H1 (cell line): ENCODE results near the gene PODN. TPM values are rescaled to one million over a fixed set of nuclear protein-coding genes. Genes with fewer than 3 reads are reported as not detected.

Experiments used
- CTCF ChIA-PET: fragments of 300-600 bp; sonication (Branson Sonifier 250); formaldehyde crosslinking; loops from one replicate; lab custom pipeline; 2021; ENCODE audit not compliant: partially characterized antibody; lab: Charles Lee
- POLR2A ChIA-PET: fragments of 300-600 bp; sonication (Branson Sonifier 250); formaldehyde crosslinking; loops from one replicate; lab custom pipeline; 2021; ENCODE audit warnings: inconsistent platforms; ENCODE audit not compliant: partially characterized antibody; lab: Charles Lee
- DNase-seq, 2 experiments: peaks; one replicate each; pipeline versions ENCODE4 v3.0.0 to v3.0.0-alpha.2; 2010 to 2022; ENCODE audit warnings: low spot score in 2 of 2, low read depth in 1 of 2, mixed read lengths in 1 of 2
- FAIRE-seq: peaks from 2 replicates; lab custom pipeline; 2011; peaks lifted over from hg19 to GRCh38; lab: Jason Lieb, UNC
- H2AFZ ChIP-seq: 2 replicates; pipeline ENCODE4 v1.8.1; 2012; ENCODE audit warnings: low read length, inconsistent platforms
- H2AK5ac ChIP-seq: 2 replicates; pipeline ENCODE4 v1.6.1; 2013; ENCODE audit warnings: low read depth, low read length
- H2BK120ac ChIP-seq: replicated peaks from 2 replicates; pipeline ENCODE3; 2013; ENCODE audit warnings: low read depth, low read length, inconsistent platforms
- H2BK12ac ChIP-seq: 2 replicates; pipeline ENCODE4 v1.6.1; 2013; ENCODE audit warnings: low read depth, low read length
- H2BK15ac ChIP-seq: 2 replicates; pipeline ENCODE4 v1.6.1; 2013; ENCODE audit warnings: low read length
- H2BK20ac ChIP-seq: 2 replicates; pipeline ENCODE4 v1.6.1; 2013; ENCODE audit warnings: low read length
- H2BK5ac ChIP-seq: 2 replicates; pipeline ENCODE4 v1.6.1; 2013; ENCODE audit warnings: low read depth, low read length
- H3K14ac ChIP-seq: 2 replicates; pipeline ENCODE4 v1.6.1; 2013; ENCODE audit warnings: inconsistent platforms; ENCODE audit not compliant: insufficient read length
- H3K18ac ChIP-seq: 2 replicates; pipeline ENCODE4 v1.6.1; 2013; ENCODE audit warnings: low read length; ENCODE audit errors: extremely low read depth
- H3K23ac ChIP-seq: 2 replicates; pipeline ENCODE4 v1.6.1; 2013; ENCODE audit warnings: inconsistent platforms; ENCODE audit not compliant: insufficient read length
- H3K23me2 ChIP-seq: 2 replicates; pipeline ENCODE4 v1.6.1; 2013; ENCODE audit warnings: low read depth, low read length
- H3K27ac ChIP-seq: 2 replicates; pipeline ENCODE4 v1.6.1; 2011; ENCODE audit warnings: low read depth, low read length, inconsistent platforms
- H3K27me3 ChIP-seq, 4 experiments: replicated peaks in 1 of 4; 1 replicate in 1 of 4; 2 replicates in 3 of 4; pipeline versions ENCODE4 v1.6.1 to v1.8.1; 2011 to 2013; ENCODE audit warnings: low read length in 3 of 4, mild to moderate bottlenecking in 3 of 4, inconsistent platforms in 2 of 4, mixed read lengths in 2 of 4, moderate library complexity in 1 of 4; ENCODE audit not compliant: control insufficient read depth in 3 of 4, insufficient read depth in 3 of 4; ENCODE audit errors: extremely low read depth in 1 of 4
- H3K36me3 ChIP-seq, 4 experiments: 2 replicates each; pipeline versions ENCODE4 v1.6.1 to v1.8.1; 2011 to 2013; ENCODE audit warnings: mild to moderate bottlenecking in 4 of 4, low read length in 3 of 4, moderate library complexity in 2 of 4, control low read depth in 1 of 4, inconsistent platforms in 1 of 4; ENCODE audit not compliant: insufficient read depth in 4 of 4, control insufficient read depth in 2 of 4
- H3K4ac ChIP-seq: replicated peaks from 2 replicates; pipeline ENCODE3; 2013; ENCODE audit warnings: low read length, low read depth, mixed read lengths, inconsistent platforms; ENCODE audit not compliant: insufficient read length
- H3K4me1 ChIP-seq, 4 experiments: replicated peaks in 1 of 4; 1 replicate in 1 of 4; 2 replicates in 3 of 4; pipeline versions ENCODE4 v1.6.1 to v1.8.1; 2011 to 2013; ENCODE audit warnings: low read length in 3 of 4, inconsistent platforms in 2 of 4, mixed read lengths in 1 of 4; ENCODE audit not compliant: insufficient read depth in 4 of 4, control insufficient read depth in 3 of 4
- H3K4me2 ChIP-seq, 2 experiments: 2 replicates each; pipeline versions ENCODE4 v1.6.1 to v1.8.1; 2011 to 2013; ENCODE audit warnings: low read depth in 2 of 2, low read length in 2 of 2, control low read depth in 1 of 2, inconsistent platforms in 1 of 2, mild to moderate bottlenecking in 1 of 2; ENCODE audit not compliant: insufficient read depth in 1 of 2
- H3K4me3 ChIP-seq, 4 experiments: fragments of 200-600, 300-600 bp in 1 of 4; sonication (generic), shearing (Covaris generic), sonication (Bioruptor Twin) in 1 of 4; 2 replicates each; pipeline versions ENCODE4 v1.5.1 to v1.8.1; 2011 to 2016; ENCODE audit warnings: low read length in 4 of 4, low read depth in 3 of 4, control low read depth in 2 of 4, inconsistent platforms in 2 of 4, mild to moderate bottlenecking in 2 of 4, mixed read lengths in 1 of 4, moderate library complexity in 1 of 4; ENCODE audit not compliant: insufficient read depth in 2 of 4; ENCODE audit errors: extremely low read depth in 1 of 4
- H3K56ac ChIP-seq: replicated peaks from 2 replicates; pipeline ENCODE3; 2013; ENCODE audit warnings: low read depth, mild to moderate bottlenecking, mixed read lengths, low read length, inconsistent platforms; ENCODE audit not compliant: insufficient read length
- H3K79me1 ChIP-seq: 2 replicates; pipeline ENCODE4 v1.6.1; 2013; ENCODE audit warnings: low read depth, low read length, control low read depth
- H3K79me2 ChIP-seq, 2 experiments: 2 replicates each; pipeline versions ENCODE4 v1.6.1 to v1.8.1; 2012 to 2013; ENCODE audit warnings: low read length in 2 of 2, mild to moderate bottlenecking in 2 of 2, inconsistent platforms in 1 of 2; ENCODE audit not compliant: insufficient read depth in 2 of 2, control insufficient read depth in 1 of 2
- H3K9ac ChIP-seq, 4 experiments: replicated peaks in 1 of 4; 1 replicate in 1 of 4; 2 replicates in 3 of 4; pipeline versions ENCODE4 v1.6.1 to v1.8.1; 2011 to 2013; ENCODE audit warnings: low read depth in 3 of 4, low read length in 3 of 4, control low read depth in 2 of 4, mild to moderate bottlenecking in 2 of 4, moderate library complexity in 2 of 4, inconsistent platforms in 1 of 4; ENCODE audit errors: extremely low read depth in 1 of 4
- H3K9me3 ChIP-seq, 2 experiments: 2 replicates each; pipeline versions ENCODE4 v1.6.1 to v1.8.1; 2012 to 2013; ENCODE audit warnings: mild to moderate bottlenecking in 2 of 2, moderate library complexity in 2 of 2, control low read depth in 1 of 2, inconsistent platforms in 1 of 2, low read depth in 1 of 2, low read length in 1 of 2, mixed read lengths in 1 of 2; ENCODE audit not compliant: insufficient read depth in 2 of 2
- H4K20me1 ChIP-seq, 2 experiments: replicated peaks in 1 of 2; 2 replicates each; pipeline versions ENCODE3 to v1.8.1; 2011 to 2013; ENCODE audit warnings: inconsistent platforms in 2 of 2, low read length in 2 of 2, mild to moderate bottlenecking in 1 of 2; ENCODE audit not compliant: insufficient read depth in 2 of 2, control insufficient read depth in 1 of 2
- H4K5ac ChIP-seq: 2 replicates; pipeline ENCODE4 v1.6.1; 2013; ENCODE audit warnings: low read length, low read depth, mixed read lengths, inconsistent platforms; ENCODE audit not compliant: insufficient read length
- H4K8ac ChIP-seq: 2 replicates; pipeline ENCODE4 v1.8.0; 2013; ENCODE audit warnings: mild to moderate bottlenecking, moderate library complexity, low read length, inconsistent platforms; ENCODE audit not compliant: insufficient read depth; ENCODE audit errors: extremely low read depth
- H4K91ac ChIP-seq: replicated peaks from 2 replicates; pipeline ENCODE3; 2013; ENCODE audit warnings: low read length, mixed read lengths, inconsistent platforms; ENCODE audit not compliant: insufficient read length
- KDM1A ChIP-seq: fragments of 200-600, 300-600 bp; sonication (generic); IDR thresholded peaks from 2 replicates; pipeline ENCODE4 v1.7.1; 2016; ENCODE audit warnings: mild to moderate bottlenecking, low read length, borderline replicate concordance
- KDM4A ChIP-seq: IDR thresholded peaks from one replicate; pipeline ENCODE4 v1.7.1; 2012; ENCODE audit warnings: low read depth, mild to moderate bottlenecking, moderate library complexity, low read length, inconsistent platforms; ENCODE audit not compliant: severe bottlenecking
- RBBP5 ChIP-seq: IDR thresholded peaks from 2 replicates; pipeline ENCODE4 v1.7.1; 2012; ENCODE audit warnings: low read depth, mild to moderate bottlenecking, inconsistent platforms, low read length, moderate library complexity, borderline replicate concordance
- RFX5 ChIP-seq: IDR thresholded peaks from 2 replicates; pipeline ENCODE4 v1.6.1; 2011; ENCODE audit warnings: low read depth, low read length, improper control_type of control experiment, borderline replicate concordance
- RNF2 ChIP-seq: fragments of 200-900, 300-1000 bp; sonication (generic); IDR thresholded peaks from 2 replicates; pipeline ENCODE4 v1.7.1; 2016; ENCODE audit warnings: borderline replicate concordance, low read depth, mild to moderate bottlenecking, antibody characterized with exemption, low read length; ENCODE audit not compliant: poor library complexity, severe bottlenecking; ENCODE audit errors: missing control alignments
- RXRA ChIP-seq: IDR thresholded peaks from 2 replicates; pipeline ENCODE4 v1.6.1; 2011; ENCODE audit warnings: low read depth, mild to moderate bottlenecking, low read length, moderate library complexity; ENCODE audit not compliant: insufficient read depth
- TAF1 ChIP-seq: IDR thresholded peaks from 2 replicates; pipeline ENCODE4 v1.6.1; 2011; ENCODE audit warnings: mild to moderate bottlenecking, low read depth, low read length
- USF2 ChIP-seq: IDR thresholded peaks from 2 replicates; pipeline ENCODE4 v1.6.1; 2011; ENCODE audit warnings: low read length, improper control_type of control experiment
- YY1 ChIP-seq: IDR thresholded peaks from 2 replicates; pipeline ENCODE4 v1.6.1; 2011; ENCODE audit warnings: low read depth, mild to moderate bottlenecking, low read length
- WGBS, 2 experiments: shearing (Covaris generic) in 1 of 2; methylation state at CpG; one replicate each; pipeline versions ENCODE4 v1.1.6 to v1.1.7; 2013 to 2015; ENCODE audit warnings: low lambda C conversion rate in 2 of 2, mixed read lengths in 2 of 2, inconsistent platforms in 1 of 2, low coverage in 1 of 2, missing lambda C conversion rate in 1 of 2; ENCODE audit not compliant: insufficient replicate concordance in 2 of 2, insufficient coverage in 1 of 2, insufficient read length in 1 of 2; ENCODE audit errors: extremely low coverage in 1 of 2, missing lambda C conversion rate in 1 of 2; 5-methylcytosine and 5-hydroxymethylcytosine counted together
- polyA plus RNA-seq, 7 experiments: library from polyadenylated mRNA; depleted of rRNA in 3 of 7; stranded (reverse) in 5 of 7; unstranded in 2 of 7; fragments of >200 nt in 5 of 7; fragments of 200-250 nt in 2 of 7; gene quantifications; 1 replicate in 5 of 7; 2 replicates in 1 of 7; 4 replicates in 1 of 7; pipeline versions ENCODE4 v1.2.1 to v1.2.3, GENCODE V29; 2011 to 2013; ENCODE audit warnings: missing spikeins in 2 of 7, mixed read lengths in 2 of 7
- total RNA-seq: library from RNA; stranded (reverse); fragmentation: NEBNext Ultra II Directional; extraction: Animal tissue kit (Norgen Biotek cat#: 25700); gene quantifications from 2 replicates; pipeline ENCODE4 v1.2.1, GENCODE V29; 2021

PODN gene
- total and polyA plus RNA-seq, 2 of the 8 experiments (the other 6 are each of a cell fraction or from before 2014, with no cell fraction given) = 0.11 to 0.17 TPM

- H3K4ac ChIP-seq = no peak overlapping the region
- H3K27me3 ChIP-seq = no peaks in the 10 kb centered on the region; a peak in 2 of 7 replicates
- H4K91ac ChIP-seq = peak overlapping the region; percentile 10
- no peaks in the 10 kb centered on the region for H3K79me2 ChIP-seq
- H4K20me1 ChIP-seq = no peaks in the 10 kb centered on the region
- H4K5ac ChIP-seq = no peak overlapping the region
- H3K18ac ChIP-seq = no peak overlapping the region; the same call in 1 of the 2 replicates
- WGBS, 2 experiments = 78% methylated on average over 10 of the region's 10 CpGs; no CpG with 5 or more reads in 1 of the 2 experiments
- no peak overlapping the region for H2AK5ac ChIP-seq
- TF ChIP-seq RNF2 (no peak), RFX5 (no peak), RXRA (no peak), RBBP5 (no peak), KDM1A (no peak), USF2 (no peak), YY1 (no peak), TAF1 (no peak), KDM4A (no peak)
- FAIRE-seq (no peak), DNase-seq (no peak)
- no peaks in the 10 kb centered on the region for H3K9me3 ChIP-seq
- no peak overlapping the region for H3K56ac ChIP-seq
- peak overlapping the region; percentile 95; the same call in 1 of the 2 replicates for H2BK15ac ChIP-seq
- no peak overlapping the region for H2BK120ac ChIP-seq
- ChIA-PET CTCF (interaction anchor here (1.0 to 2.5 kb wide), 6 partner anchors 8 to 60 kb away, joined by 3 to 13 read pairs (median 5); no protein-coding TSS in a partner anchor), POLR2A (interaction anchor here (1.1 kb wide), 1 partner anchor 14 kb away, joined by 3 read pairs; no protein-coding TSS in a partner anchor)
- H4K8ac ChIP-seq = no peak overlapping the region
- H3K4me3 ChIP-seq = no peak overlapping the region
- H3K4me2 ChIP-seq = no peak overlapping the region
- H3K36me3 ChIP-seq = no peaks in the 10 kb centered on the region
- H3K9ac ChIP-seq = no peak overlapping the region
- no peak overlapping the region for H3K14ac ChIP-seq
- H2AFZ ChIP-seq = no peak overlapping the region
- no peaks in the 10 kb centered on the region for H3K79me1 ChIP-seq
- H3K27ac ChIP-seq = no peak overlapping the region
- 0 out of 2 replicates have a peak, but pooled peaks cover 3% of the 10 kb centered on the region for H3K23me2 ChIP-seq
- peaks cover 0 to 24% (median 8%) of the 10 kb centered on the region in 4 experiments; a peak in 6 of 7 replicates for H3K4me1 ChIP-seq
- no peak overlapping the region for H3K23ac ChIP-seq
- no peak overlapping the region for H2BK5ac ChIP-seq
- H2BK12ac ChIP-seq = no peak overlapping the region; the same call in 1 of the 2 replicates
- H2BK20ac ChIP-seq = no peak overlapping the region
Observed at GRCh38 chr1:53122201-53122885, 60.3 kb downstream of the PODN start.
